22Rv1 (cell line): Measurements from ENCODE around the gene PCNP.
A peak's percentile ranks its signal among the peaks of the same experiment; 100 is the strongest.
"Not testable (repeated sequence)": the region's sequence is repeated elsewhere in the genome, so short reads cannot be mapped to it uniquely, and the experiment has no call there.

Source experiments
- H3K27ac ChIP-seq: fragments of 450-650 bp; 2 replicates; pipeline ENCODE4 v1.5.1; 2017
- ZFX ChIP-seq: fragments of 450-650 bp; IDR thresholded peaks from 2 replicates; pipeline ENCODE4 v1.6.1; 2017; ENCODE audit warnings: antibody characterized with exemption, borderline replicate concordance
- TF ChIP-seq, protein P1 (sequence below): fragments of 450-650 bp; IDR thresholded peaks from 2 replicates; pipeline ENCODE4 v1.5.1; 2017; ENCODE audit warnings: mild to moderate bottlenecking

PCNP gene

DNA sequence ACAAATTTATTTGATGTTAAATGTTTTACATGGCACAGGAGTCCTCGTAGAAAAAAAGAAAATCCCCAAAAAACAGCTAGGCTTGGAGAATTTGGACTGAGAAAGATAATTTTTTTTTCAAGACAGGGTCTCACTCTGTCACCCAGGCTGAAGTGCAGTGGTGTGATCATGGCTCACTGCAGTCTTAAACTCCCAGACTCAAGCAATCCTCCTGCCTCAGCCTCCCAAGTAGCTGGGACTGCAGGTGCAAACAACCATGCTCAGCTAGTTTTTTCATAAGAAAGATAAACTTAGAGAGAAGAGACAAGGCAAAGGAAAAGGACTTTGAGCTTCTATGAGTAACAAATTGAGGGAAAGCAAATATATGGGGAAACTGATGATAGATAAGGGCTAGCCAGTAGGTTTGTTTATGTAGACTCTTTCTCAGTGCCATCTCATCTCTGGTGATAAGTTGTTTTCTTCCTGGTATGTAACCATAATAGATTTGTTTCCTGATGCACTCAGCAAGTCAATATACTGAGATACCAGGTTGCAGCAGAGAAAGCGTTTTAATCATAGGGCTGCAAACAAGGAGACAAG lies 25.4 kb upstream of the PCNP start:
- TF ChIP-seq, protein P1, sequence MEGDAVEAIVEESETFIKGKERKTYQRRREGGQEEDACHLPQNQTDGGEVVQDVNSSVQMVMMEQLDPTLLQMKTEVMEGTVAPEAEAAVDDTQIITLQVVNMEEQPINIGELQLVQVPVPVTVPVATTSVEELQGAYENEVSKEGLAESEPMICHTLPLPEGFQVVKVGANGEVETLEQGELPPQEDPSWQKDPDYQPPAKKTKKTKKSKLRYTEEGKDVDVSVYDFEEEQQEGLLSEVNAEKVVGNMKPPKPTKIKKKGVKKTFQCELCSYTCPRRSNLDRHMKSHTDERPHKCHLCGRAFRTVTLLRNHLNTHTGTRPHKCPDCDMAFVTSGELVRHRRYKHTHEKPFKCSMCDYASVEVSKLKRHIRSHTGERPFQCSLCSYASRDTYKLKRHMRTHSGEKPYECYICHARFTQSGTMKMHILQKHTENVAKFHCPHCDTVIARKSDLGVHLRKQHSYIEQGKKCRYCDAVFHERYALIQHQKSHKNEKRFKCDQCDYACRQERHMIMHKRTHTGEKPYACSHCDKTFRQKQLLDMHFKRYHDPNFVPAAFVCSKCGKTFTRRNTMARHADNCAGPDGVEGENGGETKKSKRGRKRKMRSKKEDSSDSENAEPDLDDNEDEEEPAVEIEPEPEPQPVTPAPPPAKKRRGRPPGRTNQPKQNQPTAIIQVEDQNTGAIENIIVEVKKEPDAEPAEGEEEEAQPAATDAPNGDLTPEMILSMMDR, result no peak
- no peak for TF ChIP-seq ZFX
- no peak overlapping the region for H3K27ac ChIP-seq

- H3K27ac ChIP-seq, result no peak overlapping the region
- TF ChIP-seq, protein P1, result no peak
- TF ChIP-seq ZFX, result no peak
Measured at GRCh38 chr3:101549473-101549872, 24.5 kb upstream of the PCNP start.

DNA sequence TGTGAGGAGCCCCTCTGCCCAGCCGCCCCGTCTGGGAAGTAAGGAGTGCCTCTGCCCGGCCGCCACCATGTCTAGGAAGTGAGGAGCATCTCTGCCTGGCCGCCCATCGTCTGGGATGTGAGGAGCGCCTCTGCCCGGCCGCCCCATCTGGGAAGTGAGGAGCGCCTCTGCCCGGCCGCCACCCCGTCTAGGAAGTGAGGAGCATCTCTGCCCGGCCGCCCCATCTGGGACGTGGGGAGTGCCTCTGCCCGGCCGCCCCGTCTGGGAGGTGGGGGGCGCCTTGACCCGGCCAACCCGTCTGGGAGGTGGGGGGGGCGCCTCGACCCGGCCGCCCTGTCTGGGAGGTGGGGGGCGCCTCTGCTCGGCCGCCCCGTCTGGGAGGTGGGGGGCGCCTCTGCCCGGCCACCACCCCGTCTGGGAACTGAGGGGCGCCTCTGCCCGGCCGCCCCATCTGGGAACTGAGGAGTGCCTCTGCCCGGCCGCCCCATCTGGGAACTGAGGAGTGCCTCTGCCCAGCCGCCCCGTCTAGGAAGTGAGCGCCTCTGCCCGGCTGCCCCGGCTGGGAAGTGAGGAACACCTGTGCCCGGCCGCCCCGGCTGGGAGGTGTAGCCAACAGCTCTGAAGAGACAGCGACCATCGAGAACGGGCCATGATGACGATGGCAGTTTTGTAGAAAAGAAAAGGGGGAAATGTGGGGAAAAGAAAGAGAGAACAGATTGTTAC lies 22.5 kb upstream of the PCNP start:
- H3K27ac ChIP-seq, result not testable (repeated sequence)

DNA sequence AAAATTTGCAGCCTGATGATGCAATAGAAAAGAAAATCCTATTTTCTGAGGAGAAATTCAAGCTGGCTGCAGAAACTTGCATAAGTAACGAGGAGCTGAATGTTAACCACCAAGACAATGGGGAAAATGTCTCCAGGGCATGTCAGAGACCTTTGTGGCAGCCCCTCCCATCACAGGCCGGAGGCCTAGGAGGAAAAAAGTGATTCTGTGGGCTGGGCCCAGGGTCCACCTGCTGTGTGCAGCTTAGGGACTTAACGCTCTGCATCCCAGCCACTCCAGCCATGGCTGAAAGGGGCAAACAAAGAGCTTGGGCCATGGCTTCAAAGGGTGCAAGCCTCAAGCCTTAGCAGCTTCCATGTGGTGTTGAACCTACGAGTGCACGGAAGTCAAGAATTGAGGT lies 20.6 kb upstream of the PCNP start:
- not testable (repeated sequence) for H3K27ac ChIP-seq

DNA sequence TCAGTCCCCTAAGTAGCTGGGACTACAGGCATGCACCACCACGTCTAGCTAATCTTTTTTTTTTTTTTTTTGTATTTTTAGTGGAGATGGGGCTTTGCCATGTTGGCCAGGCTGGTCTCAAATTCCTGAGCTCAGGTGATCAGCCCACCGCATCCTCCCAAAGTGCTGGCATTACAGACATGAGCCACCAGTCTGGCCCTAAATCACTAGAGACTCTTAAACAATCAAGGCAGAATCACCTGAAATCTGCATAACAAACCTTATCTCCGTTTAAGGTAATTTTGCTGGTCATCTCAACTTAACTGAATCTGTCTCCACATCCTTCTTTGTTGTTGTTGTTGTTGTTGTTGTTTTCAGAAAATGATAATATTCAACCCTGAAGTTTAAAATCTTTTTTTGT lies 17.9 kb upstream of the PCNP start:
- H3K27ac ChIP-seq, result no peak overlapping the region
- TF ChIP-seq, protein P1, result no peak
- TF ChIP-seq ZFX, result no peak

DNA sequence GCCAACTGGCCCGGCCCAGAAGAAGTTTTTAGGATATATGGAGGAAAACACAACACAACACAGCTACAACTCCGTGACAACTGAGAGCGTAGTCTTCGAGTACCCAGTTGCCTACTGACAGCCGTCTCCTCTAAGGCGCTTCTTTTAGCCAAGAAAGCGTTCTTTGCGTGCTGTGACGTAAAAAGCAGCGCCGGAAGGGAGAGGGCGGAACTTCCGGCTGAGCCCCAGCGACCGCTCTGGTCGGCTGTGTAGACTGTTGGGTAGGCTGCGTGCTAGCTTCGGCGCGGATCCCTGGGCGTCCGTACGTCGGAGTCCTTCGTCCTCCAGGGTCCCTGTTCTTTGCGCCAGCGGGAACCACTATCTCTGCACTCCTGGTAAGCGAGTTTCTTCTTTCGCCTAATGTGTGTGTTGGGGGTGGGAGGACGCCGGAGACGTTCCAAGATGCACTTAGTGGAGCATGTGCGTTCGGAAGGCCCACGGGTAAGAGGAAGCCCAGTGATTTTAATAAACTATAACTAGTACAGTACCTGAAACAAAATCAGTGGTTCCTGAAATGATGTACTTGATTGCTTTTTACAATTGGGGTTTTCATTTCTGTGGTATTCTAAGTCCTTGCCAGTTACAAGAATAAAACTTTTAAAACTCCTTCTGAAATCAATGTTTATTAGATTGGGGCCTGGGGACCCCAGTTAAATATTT lies 12.2 kb upstream of the PCNP start, which contains the start of gene TRMT10C:
Gene TRMT10C (plus strand): TSS at position 239 of the 699 bp plus-strand sequence. CDS start 2,914 bp downstream, outside the sequence.
- peak within 1 kb of the TSS; percentile 76 for H3K27ac ChIP-seq
- TF ChIP-seq, protein P1, result no peak
- no peak for TF ChIP-seq ZFX

- TF ChIP-seq, protein P1, result no peak
- TF ChIP-seq ZFX, result no peak
- no peak overlapping the region for H3K27ac ChIP-seq
Measured at GRCh38 chr3:101567528-101568317, 6.3 kb upstream of the PCNP start.
